Neural cell (in vitro differentiated cells): Measurements from ENCODE around the gene NRARP.

Experiments used
- CTCF ChIP-seq: fragments of 450-650 bp; IDR thresholded peaks from 2 replicates; pipeline ENCODE4 v1.5.1; 2014; ENCODE audit warnings: antibody characterized with exemption, mild to moderate bottlenecking, moderate library complexity; ENCODE audit not compliant: poor library complexity, severe bottlenecking
- EP300 ChIP-seq: fragments of 450-650 bp; conservative IDR thresholded peaks from 2 replicates; pipeline ENCODE4 v1.6.1; 2014; ENCODE audit warnings: antibody characterized with exemption, mild to moderate bottlenecking, moderate library complexity; ENCODE audit not compliant: poor library complexity, severe bottlenecking
- POLR2AphosphoS5 ChIP-seq: IDR thresholded peaks from 2 replicates; pipeline ENCODE4 v1.6.1; 2012
- REST ChIP-seq: IDR thresholded peaks from 2 replicates; pipeline ENCODE4 v1.6.1; 2012; ENCODE audit warnings: borderline replicate concordance

DNA sequence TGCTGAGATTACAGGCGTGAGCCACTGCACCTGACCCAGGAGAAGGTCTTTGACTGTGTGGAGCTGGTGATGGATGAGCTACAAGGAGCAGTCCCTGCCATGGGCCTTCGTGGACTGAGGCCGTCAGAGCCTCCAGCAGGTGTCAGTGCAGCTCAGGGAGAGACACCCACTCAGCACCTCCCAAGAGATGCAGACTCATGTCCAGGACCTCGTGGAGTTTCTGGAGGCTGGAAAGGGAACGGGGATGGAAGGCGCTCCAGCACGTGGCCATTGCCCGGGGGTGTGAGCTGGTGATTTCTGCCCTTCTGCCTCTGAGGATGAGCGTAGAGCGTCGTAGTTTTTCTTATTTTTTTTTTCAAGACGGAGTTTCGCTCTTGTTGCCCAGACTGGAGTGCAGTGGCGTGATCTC lies 15.1 kb downstream of the NRARP start:
- TF ChIP-seq POLR2AphosphoS5 (no peak), CTCF (no peak), REST (no peak), EP300 (no peak)
